Ascending aorta (tissue), 2 donors: ENCODE results near the gene ZNF334. TPM values are rescaled to one million over a fixed set of nuclear protein-coding genes. Genes with fewer than 3 reads are reported as not detected.

Source experiments
- DNase-seq, 2 donors: peaks; one replicate each; pipeline ENCODE4 v3.0.0-alpha.2; 2019; ENCODE audit warnings: low spot score in 2 of 2
- H3K27ac ChIP-seq, 2 donors: fragments of 200-600 bp; sonication (generic); one replicate each; pipeline ENCODE4 v1.5.1; 2016 to 2017; ENCODE audit warnings: mild to moderate bottlenecking in 1 of 2
- H3K27me3 ChIP-seq: fragments of 200-600 bp; sonication (generic); one replicate; pipeline ENCODE4 v1.5.1; 2017
- H3K36me3 ChIP-seq, 2 donors: fragments of 200-600 bp; sonication (generic); one replicate each; pipeline ENCODE4 v1.5.1; 2016
- H3K4me1 ChIP-seq, 2 donors: fragments of 200-600 bp; sonication (generic); one replicate each; pipeline ENCODE4 v1.5.1; 2016 to 2017; ENCODE audit warnings: mild to moderate bottlenecking in 1 of 2
- H3K4me3 ChIP-seq, 2 donors: fragments of 200-600 bp; sonication (generic); one replicate each; pipeline ENCODE4 v1.5.1; 2016 to 2017; ENCODE audit warnings: mild to moderate bottlenecking in 1 of 2
- H3K9me3 ChIP-seq, 2 donors: fragments of 200-600 bp; sonication (generic); one replicate each; pipeline ENCODE4 v1.5.1; 2016
- CTCF ChIP-seq, 3 experiments: fragments of 200-600 bp in 2 of 3; fragments of 450-650 bp in 1 of 3; sonication (generic) in 2 of 3; IDR thresholded peaks; one replicate each; pipeline ENCODE4 v1.5.1; 2016 to 2019; ENCODE audit warnings: antibody characterized with exemption in 3 of 3, mild to moderate bottlenecking in 1 of 3, moderate library complexity in 1 of 3
- intact Hi-C: fragments of 100-400 bp; cut with DNase I; formaldehyde crosslinking; loops from one replicate; pipeline ENCODE4 v1.15.1; 2023
- total RNA-seq: library from RNA; depleted of rRNA; stranded (reverse); fragments of >200 nt; gene quantifications from one replicate; pipeline ENCODE4 v1.1.0, GENCODE V29; 2016

Gene ZNF334
- total RNA-seq, 1 donor from 2014 or later = not detected

- Histone ChIP-seq H3K36me3 (no peaks in the 10 kb centered on the region), H3K4me1 (no peaks in the 10 kb centered on the region), H3K9me3 (no peaks in the 10 kb centered on the region), H3K27ac (no peak overlapping the region), H3K4me3 (no peak overlapping the region), H3K27me3 (no peaks in the 10 kb centered on the region)
- TF ChIP-seq CTCF (IDR thresholded peaks at IDR 0.05) = no peak
- intact Hi-C loops = no loop called here
- no peak for DNase-seq
Observed at GRCh38 chr20:46523696-46524328, 10.5 kb upstream of the ZNF334 start.

- Histone ChIP-seq H3K27ac (no peak overlapping the region), H3K4me1 (no peaks in the 10 kb centered on the region), H3K27me3 (no peaks in the 10 kb centered on the region), H3K36me3 (no peaks in the 10 kb centered on the region), H3K9me3 (no peaks in the 10 kb centered on the region), H3K4me3 (no peak overlapping the region)
- intact Hi-C loops = no loop called here
- DNase-seq = no peak
- TF ChIP-seq CTCF (IDR thresholded peaks at IDR 0.05) = no peak
Observed at GRCh38 chr20:46523108-46523507, 9.7 kb upstream of the ZNF334 start.

GRCh38 chr20:46520976-46521579 lies 7.7 kb upstream of the ZNF334 start:
- Histone ChIP-seq H3K4me1 (no peaks in the 10 kb centered on the region), H3K4me3 (no peak overlapping the region), H3K9me3 (no peaks in the 10 kb centered on the region), H3K36me3 (no peaks in the 10 kb centered on the region), H3K27ac (no peak overlapping the region), H3K27me3 (no peaks in the 10 kb centered on the region)
- no peak for DNase-seq
- intact Hi-C loops = no loop called here
- peak in 1 of 3 experiments; percentile 40 for TF ChIP-seq CTCF (IDR thresholded peaks at IDR 0.05)

- TF ChIP-seq CTCF (IDR thresholded peaks at IDR 0.05) = no peak
Observed at GRCh38 chr20:46520540-46520939, 7.2 kb upstream of the ZNF334 start.

GRCh38 chr20:46519471-46520068 lies 6.2 kb upstream of the ZNF334 start:
- Histone ChIP-seq H3K4me1 (no peaks in the 10 kb centered on the region), H3K4me3 (no peak overlapping the region), H3K36me3 (no peaks in the 10 kb centered on the region), H3K27me3 (no peaks in the 10 kb centered on the region), H3K9me3 (no peaks in the 10 kb centered on the region), H3K27ac (no peak overlapping the region)
- DNase-seq = no peak
- TF ChIP-seq CTCF (IDR thresholded peaks at IDR 0.05) = no peak
- intact Hi-C loops = no loop called here

More at GRCh38 chr20:46520540-46520939, 7.2 kb upstream of the ZNF334 start:
- no peaks in the 10 kb centered on the region for H3K4me1 ChIP-seq
- no peak overlapping the region for H3K4me3 ChIP-seq
- no peaks in the 10 kb centered on the region for H3K27me3 ChIP-seq
- no peaks in the 10 kb centered on the region for H3K36me3 ChIP-seq
- H3K9me3 ChIP-seq = no peaks in the 10 kb centered on the region
- intact Hi-C loops = no loop called here
- DNase-seq = no peak
- H3K27ac ChIP-seq = no peak overlapping the region
